GF-D8 (cell line): ENCODE results near the gene MAP4K3.

Experiments used
- DNase-seq: peaks from one replicate; lab custom pipeline; 2025; lab: John Stamatoyannopoulos, UW

MAP4K3 gene

GRCh38 chr2:39443009-39443408, 5.9 kb upstream of the MAP4K3 start:
- no peak for DNase-seq

DNA sequence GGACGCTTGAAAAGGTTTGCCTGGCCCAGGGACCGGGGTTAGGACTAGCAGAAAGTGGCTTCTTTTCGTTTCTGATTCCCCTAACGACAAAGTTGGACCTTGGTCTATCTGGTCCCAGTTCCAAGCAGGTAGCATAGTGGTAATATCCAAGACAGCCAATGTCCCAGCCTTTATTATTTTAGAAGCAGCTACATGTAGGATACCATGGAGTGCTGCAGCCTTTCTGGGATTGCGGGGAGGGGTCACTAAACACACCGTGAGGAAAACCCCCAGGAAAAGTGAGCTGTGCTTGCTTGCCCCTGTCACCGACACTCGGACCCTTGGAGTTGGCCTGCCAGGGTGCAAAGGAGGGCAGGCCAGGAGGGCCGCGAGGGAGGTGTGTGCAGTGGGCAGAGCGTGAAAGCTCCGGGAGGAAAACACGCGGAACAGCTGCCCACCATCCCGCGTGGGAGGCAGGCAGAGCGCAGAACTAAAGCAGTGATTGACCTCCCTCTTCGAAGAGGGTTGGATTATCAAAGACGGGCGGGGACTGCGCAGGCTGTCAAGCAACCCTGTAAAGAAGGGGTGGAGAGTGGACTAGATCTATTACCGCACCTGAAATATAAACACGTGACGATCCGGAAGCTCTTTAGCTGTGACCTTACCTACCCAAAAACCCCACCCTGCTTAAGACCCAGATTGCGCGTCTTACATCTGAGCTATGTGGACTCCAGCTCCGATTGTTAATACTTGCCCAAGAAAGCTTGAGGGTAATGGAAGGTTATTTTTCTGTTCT, 624 bp upstream of the MAP4K3 start:
- DNase-seq: no peak

GRCh38 chr2:39435741-39436591, 1.1 kb downstream of the MAP4K3 start:
- DNase-seq: no peak

- no peak for DNase-seq
Observed at GRCh38 chr2:39435234-39435633, 1.9 kb downstream of the MAP4K3 start.

- no peak for DNase-seq
Observed at GRCh38 chr2:39434233-39434897, 2.7 kb downstream of the MAP4K3 start.

DNA sequence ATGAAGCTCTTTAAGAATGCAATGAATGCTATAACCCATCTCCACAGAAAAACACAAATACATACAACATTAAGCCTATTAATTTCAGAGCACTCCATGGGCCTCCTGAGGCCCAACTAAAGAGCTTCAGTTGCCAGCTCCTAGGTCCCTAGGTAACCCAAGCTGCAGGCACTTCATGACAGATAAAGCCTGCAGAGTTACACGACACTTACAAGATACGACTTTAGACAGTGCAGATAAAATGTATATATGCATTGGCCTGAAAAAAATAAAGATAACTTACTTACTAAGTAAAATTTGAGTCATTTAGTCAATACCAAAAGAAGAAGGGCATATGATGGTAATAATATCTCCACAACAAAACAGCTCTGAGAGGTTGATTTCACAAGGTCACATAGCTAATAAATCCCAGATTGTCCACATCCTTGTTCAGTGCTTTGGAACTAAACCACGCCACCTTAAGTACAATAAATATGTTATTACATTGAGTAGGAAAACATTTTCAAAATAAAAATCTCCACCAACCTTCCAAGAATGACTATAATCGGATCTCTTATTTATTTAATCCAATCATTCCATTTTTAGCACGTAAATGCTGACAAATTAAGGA, 3.4 kb downstream of the MAP4K3 start:
- no peak for DNase-seq

- no peak for DNase-seq
Observed at GRCh38 chr2:39432701-39433100, 4.4 kb downstream of the MAP4K3 start.

GRCh38 chr2:39431592-39432316, 5.3 kb downstream of the MAP4K3 start:
- no peak for DNase-seq

DNA sequence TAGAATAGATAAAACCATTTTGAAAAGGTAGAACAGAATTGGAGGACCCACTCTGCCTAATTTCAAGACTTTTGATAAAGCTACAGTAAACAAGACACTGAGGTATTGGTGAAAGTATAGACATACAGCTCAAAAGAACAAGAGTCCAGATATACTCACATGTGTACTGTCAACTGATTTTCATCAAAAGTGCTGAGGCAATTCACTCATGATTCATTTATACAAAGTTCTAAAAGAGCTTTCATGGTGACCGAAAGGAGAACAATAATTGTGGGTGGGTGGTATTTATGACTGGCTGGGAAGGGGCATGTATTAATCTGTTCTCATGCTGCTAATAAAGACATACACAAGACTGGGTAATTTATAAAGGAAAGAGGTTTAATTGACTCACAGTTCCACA, 7.3 kb downstream of the MAP4K3 start:
- DNase-seq: no peak

GRCh38 chr2:39424951-39425350, 12.1 kb downstream of the MAP4K3 start:
- no peak for DNase-seq

- DNase-seq: no peak
Observed at GRCh38 chr2:39422700-39423099, 14.4 kb downstream of the MAP4K3 start.

- no peak for DNase-seq
Observed at GRCh38 chr2:39421354-39421753, 15.7 kb downstream of the MAP4K3 start.

DNA sequence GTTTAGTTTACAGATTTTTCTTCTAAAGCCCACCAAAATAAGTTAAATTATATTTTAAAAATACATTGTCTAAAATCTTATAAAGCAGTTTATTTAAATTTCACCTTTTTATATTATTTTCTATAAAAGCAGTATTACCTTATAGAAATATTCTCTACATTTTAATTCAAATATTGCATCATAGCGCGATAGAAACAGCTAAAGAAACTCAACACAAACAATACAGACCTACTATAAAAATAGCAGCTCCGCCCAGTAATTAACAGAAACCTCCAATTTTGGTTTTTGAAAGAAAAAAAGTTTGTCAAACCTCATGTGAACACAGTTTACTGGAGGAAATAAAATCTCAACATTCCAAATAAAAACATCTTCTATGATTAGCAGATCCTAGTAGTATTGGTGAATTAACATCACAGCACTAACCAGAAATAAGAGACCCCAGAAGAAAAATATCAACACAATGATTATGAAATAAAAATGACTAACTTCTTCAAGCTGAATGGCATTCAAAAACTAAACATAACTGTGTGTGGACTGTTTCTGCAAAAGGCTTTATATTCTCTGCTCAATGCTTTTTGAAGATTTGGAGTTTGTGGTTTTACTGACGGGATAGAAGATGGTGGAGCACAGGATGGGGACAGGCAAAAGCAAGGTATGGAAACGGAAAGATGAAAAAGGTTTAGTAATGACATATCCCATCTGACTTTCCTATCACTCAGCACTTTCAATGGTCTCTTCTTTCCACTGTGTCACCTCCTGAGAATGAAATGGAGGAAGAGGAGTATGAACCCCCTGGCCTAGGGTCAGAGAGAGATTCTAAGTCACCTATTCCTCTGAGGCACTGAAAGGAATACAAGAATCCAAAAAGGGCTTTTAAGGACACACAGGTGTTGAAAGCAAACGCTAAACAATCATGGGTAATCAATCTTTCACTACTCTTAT, 17.5 kb downstream of the MAP4K3 start:
- DNase-seq: no peak

DNA sequence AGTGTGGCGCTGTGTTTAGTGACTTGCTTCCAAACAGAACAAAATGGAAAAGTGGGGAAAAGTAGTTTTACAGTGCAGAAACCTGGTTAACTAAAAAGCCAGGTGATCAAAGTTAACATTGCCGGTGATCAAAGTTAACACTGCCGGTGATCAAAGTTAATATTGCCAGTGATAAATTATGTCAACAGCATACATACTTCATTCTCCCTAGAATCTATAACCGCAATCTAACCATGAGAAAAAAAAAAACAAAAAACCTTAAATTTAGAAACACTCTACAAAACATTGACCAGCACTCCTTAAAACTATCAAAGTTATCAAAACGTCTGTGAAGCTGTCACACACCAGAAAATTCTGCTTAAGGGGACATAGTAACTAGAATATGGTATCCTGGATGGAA, 18.6 kb downstream of the MAP4K3 start:
- DNase-seq: no peak

GRCh38 chr2:39416140-39416539, 20.9 kb downstream of the MAP4K3 start:
- DNase-seq: no peak

DNA sequence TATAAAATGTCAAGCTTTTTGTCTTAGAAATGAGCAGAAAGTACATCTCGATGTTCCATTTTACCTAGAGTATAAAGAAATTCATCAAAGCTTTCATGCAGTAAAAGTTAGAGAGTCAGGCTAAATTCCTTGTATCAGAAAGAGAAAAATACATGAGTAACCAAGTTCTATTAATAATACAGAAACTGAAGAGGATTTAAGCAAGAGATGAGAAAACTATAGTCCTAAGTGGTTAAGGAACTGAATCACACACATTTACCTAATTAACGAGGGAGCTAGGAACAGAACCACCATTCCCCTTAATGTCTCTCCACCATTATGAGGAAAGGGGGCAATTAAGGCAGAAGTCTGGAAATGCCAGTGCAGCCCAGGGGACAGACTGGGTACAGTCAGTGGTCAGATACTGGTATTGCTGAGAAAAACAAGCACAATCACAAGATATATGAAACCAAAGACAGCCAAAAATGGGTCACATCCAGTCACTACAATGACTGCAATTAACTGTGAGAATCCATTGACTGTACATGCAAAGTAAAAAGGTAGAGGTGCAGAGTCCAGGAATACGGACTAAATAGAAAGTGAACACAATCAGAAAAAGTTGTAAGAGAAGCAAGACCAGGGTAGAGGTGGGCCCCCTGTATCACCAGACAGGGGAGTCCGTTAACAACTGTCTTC, 23.9 kb downstream of the MAP4K3 start:
- DNase-seq: no peak

DNA sequence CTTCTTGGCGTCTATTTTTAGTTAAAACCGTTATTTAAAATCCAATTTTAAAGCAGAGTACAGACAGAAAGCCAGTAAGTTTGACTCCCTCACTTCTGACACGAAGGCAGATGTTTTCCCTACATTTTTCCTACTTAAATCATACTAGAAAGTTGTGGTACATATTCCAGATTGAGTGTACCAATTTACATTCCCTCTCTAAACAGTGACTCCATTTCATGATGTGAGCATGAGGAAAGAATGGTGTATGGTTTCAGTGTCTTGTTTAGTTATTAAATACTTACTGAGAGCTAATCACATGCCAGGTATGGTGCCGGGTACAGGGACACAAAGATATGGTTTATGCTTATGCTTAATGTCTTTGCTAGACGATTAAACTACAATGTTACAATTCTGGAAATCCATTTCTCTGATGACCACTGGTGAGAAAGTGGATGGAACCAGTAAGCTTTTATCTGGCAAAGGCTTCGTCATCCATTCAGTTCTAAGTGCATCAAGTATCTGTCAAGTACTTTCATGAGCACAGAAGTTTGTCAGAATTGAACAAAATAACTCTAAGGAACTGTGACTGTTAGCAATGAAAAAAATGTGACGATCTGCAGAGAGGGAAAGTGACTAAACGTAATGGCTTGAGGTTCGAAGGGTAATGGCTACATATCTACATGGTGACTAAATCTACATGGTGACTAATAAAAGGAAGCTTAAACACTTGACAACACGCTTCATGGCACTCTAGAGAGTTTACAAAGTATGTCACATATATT, 25.7 kb downstream of the MAP4K3 start:
- DNase-seq: no peak

- DNase-seq: no peak
Observed at GRCh38 chr2:39409697-39410389, 27.2 kb downstream of the MAP4K3 start.
